DMS 273 treated with DMSO at 0.1 percent for 48 hours (cell line): Measurements from ENCODE around the gene SCAPER.

Source experiments
- DNase-seq: peaks from one replicate; lab custom pipeline; 2025; lab: John Stamatoyannopoulos, UW

SCAPER gene

GRCh38 chr15:76674883-76675282 lies 230.3 kb downstream of the SCAPER start:
- no peak for DNase-seq

DNA sequence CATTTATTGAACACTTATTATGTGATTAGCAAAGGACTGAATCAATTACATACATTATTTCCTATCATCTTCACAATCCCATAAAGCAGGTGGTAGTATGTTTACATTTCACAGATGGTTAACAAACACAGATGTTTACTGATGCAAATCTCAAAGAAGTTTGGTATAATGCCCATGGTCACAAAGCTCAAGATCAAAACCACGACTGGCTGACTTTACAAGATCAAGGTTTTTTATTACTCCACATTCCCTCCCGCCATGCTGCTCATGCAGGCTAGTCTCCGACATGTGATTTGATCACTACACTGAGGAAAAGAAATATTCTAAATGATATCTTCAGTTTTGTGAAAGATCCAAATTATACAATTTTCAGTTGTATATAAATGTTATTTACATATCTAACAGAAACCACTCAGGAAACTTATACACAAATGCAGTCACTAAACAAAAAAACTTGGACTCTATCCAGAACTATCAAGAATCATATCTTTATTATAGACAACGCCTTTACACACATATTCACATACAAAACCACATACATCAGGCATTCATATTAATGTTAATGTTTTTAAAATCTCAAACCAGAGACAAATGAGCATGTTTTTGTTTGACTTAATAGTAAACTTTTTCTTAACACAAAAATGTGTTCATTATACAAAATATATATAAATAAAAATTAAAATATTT lies 235.5 kb downstream of the SCAPER start:
- no peak for DNase-seq

- no peak for DNase-seq
These were observed 236.2 kb downstream of the SCAPER start for GRCh38 chr15:76668900-76669299.

DNA sequence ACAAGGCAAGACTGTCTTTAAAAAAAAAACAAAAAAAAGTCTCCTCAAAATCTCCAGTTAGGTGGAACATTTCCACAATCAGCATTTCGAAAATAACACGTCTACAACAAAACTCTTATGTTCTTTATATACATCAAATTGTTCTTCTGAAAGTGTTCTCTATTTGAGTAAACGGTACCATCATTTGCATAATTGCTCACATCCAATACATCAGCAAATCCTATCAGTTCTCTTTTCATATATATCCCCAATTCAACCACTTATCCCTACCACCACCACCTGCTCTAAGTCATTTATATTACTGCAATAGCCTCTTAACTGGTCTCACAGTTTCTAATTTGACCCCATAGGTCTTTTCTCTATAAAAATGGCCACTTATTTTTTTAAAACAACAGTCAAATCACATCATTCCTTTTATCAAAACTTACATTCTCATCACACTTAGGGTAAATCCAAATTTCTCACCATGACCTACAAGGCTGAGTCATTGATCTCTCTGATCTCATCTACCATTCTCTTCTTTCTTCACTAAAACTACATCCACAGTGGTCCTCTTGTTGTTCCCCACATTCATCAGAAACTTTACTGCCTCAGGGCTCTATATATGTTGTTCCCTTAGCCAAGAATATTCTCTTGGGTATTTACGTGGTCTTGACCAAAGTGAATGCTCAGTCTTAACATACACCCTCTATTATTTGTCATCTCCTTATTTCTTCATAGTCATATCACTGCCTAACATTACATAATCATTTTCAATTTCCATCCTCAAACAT lies 237.0 kb downstream of the SCAPER start:
- no peak for DNase-seq

DNA sequence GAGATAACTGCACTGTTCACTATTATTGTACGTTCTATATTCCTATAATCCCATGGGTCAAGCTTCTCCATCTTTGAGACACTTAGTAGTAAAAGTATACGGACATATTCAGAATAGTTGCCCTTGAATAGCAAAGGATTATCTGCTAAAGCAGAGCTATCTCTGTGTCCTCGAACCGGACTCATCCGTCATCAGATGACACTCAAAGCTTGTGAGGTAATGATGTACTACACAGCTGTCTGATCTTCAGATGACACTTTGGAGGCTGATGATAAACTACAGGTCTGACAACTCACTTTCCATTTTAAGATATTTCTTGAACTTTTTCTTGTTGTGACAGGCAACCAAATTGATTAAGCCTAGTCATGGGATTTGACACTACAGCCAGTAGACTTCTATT lies 240.2 kb downstream of the SCAPER start:
- no peak for DNase-seq

- no peak for DNase-seq
These were observed 240.7 kb downstream of the SCAPER start for GRCh38 chr15:76664411-76664810.

GRCh38 chr15:76663529-76663928 lies 241.6 kb downstream of the SCAPER start:
- no peak for DNase-seq

- no peak for DNase-seq
These were observed 256.3 kb downstream of the SCAPER start for GRCh38 chr15:76648732-76649444.

GRCh38 chr15:76647612-76648011 lies 257.5 kb downstream of the SCAPER start:
- no peak for DNase-seq

DNA sequence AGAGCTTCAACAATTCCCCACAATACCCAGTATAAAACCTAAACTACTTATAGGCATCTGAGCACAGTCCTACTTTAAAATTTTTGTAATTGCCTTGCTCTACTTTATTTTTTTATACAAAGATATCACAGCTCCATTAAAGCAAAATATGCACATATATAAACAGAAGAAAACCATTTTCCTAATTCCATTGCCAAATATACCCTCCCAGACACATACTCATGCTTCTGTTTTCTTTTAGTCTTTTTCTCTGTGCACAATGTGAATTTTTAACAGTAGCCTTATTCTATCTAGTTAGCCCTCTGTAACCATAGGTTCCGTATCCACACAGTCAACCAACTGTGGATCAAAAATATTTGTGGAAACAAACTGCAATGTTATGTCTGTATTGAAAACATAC lies 260.5 kb downstream of the SCAPER start:
- no peak for DNase-seq

DNA sequence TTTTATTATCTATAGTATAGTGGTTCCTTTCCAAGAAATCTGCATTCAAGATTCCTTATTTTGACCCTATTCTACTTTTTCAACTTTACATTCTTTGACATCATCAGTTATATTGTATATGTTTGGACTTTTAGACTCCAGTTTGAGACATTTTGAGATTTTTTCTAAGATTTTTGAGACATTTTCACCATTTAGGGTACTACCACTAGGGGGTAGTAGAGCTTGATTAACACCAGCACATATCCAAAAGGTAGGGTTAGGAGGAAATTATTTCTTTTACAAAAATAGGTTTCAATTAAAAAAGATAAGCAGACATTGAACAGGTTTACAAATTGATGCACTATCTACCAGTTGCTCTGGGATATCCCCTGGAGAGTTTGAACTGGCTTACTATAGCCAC lies 262.5 kb downstream of the SCAPER start:
- DNase-seq = no peak

DNA sequence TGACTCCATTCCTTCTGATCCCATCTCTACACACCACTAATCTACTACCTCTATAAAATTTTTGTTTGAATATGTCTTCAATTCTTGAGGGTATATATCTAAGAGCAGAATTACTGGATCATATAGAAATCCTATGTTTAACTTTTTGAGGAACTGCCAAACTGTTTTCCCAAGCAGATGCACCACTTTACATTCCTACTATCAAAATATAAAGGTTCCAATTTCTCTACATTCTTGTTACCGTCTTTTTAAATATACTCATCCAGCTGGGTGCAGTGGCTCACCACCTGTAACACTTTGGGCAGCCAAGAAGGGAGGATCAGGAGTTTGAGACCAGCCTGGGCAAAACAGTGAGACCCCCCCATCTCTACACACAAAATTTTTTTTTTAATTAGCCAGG lies 268.0 kb downstream of the SCAPER start:
- DNase-seq = no peak

GRCh38 chr15:76636059-76636458 lies 269.1 kb downstream of the SCAPER start:
- DNase-seq = no peak

DNA sequence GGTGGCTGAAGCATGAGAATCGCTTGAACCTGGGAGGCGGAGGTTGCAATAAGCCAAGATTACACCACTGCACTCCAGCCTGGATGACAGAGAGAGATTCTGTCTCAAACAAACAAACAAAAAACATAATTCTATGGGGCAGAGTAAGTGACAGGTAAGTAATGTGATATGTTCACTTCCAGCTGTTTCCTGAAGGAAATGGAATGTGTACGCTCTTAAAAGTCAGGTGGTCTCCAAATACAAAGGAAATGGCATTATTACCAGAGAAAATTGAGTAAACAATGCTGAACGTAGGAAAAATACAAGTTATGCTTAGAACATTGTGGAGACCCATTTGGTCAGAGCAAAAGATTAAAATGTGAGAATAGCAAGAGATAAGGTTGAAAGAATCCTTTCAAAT lies 278.5 kb downstream of the SCAPER start:
- DNase-seq = no peak

DNA sequence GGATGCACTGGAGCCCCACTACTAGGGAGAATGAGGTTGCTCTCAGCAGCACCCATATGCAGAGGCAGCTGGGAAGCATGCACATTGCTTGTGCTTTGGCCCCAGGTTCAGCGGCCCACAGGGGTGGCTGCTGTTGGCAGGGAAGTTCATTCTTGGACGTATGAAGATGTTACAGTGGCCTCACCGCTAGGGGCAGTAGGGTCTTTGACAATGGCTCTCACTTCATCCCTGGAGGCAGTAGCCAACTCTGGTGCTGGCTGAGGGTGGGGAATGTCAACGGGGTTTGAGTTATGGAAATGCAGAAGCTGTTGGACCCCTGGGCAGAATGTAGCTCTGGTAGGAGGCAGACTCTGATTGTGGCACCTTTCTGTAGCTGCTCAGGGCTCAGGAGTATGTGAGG lies 279.9 kb downstream of the SCAPER start:
- no peak for DNase-seq

DNA sequence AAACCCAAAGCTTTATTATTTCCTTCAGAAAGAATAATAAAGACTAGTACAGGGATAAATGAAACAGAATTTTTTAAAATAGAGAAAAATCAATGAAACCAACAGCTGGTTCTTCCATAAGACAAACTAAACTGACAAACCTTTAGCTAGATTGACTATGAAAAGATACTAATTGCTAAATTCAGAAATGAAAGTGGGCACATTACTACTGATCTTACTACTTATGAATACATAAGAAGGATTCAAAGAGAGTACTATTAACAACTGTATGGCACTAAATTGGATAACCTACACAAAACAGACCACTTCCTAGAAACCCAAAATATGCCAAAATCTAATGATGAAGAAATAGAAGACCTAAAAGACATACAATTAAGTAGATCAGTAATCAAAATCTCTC lies 290.4 kb downstream of the SCAPER start:
- no peak for DNase-seq

- DNase-seq = no peak
These were observed 316.1 kb downstream of the SCAPER start for GRCh38 chr15:76588811-76589747.

DNA sequence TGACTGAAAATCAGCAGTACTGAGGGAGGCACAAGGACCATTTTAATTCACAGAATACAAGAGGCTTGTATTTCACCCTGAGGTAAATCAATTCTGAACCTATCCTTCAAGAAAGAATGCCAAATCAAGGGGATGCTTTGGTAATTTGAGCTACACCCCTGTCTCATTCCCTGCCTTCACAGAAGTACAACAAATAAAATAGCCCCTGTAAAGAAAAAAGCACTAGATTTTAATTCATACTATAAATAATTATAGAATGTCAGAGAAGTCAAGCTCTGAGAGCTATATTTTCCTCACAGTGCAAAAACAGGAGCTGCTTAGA lies 319.6 kb downstream of the SCAPER start:
- no peak for DNase-seq

GRCh38 chr15:76584868-76585575 lies 320.1 kb downstream of the SCAPER start:
- no peak for DNase-seq

- no peak for DNase-seq
These were observed 322.6 kb downstream of the SCAPER start for GRCh38 chr15:76582550-76582949.

DNA sequence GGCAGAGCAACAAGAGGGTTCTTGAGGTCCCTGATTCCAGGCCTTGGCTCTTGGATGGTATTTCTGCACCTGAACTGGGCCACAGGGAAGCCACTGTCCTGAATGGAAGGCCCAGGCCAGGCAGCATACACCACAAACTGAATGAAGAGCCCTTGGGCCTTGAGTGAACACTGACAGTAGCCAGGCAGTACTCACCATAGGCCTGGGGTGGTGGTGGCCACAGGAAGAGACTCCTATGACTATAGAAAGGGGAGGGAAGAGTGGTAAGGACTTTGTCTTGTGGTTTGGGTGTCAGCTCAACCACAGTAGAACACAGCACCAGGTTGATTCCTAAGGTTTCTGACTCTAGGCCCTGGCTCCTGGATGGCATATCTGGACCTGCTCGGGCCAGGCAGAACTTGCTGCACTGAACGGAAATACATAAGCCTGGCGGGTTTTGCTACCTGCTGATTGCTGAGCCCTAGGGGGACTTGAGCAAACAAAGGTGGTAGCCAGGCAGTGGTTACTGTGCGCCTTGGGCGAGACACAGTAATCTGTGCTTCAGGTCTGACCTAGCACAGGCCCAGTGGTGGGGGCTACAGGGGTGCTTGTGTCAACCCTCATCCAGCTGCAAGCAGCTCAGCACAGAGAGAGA lies 327.1 kb downstream of the SCAPER start:
- DNase-seq = no peak
